Measurements from ENCODE around the gene TECR.
A peak's percentile ranks its signal among the peaks of the same experiment; 100 is the strongest.
"Not testable (repeated sequence)": the region's sequence is repeated elsewhere in the genome, so short reads cannot be mapped to it uniquely, and the experiment has no call there.

The TECR gene, protein sequence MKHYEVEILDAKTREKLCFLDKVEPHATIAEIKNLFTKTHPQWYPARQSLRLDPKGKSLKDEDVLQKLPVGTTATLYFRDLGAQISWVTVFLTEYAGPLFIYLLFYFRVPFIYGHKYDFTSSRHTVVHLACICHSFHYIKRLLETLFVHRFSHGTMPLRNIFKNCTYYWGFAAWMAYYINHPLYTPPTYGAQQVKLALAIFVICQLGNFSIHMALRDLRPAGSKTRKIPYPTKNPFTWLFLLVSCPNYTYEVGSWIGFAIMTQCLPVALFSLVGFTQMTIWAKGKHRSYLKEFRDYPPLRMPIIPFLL

GRCh38 chr19:14529254-14530004 is at the start of gene TECR:
Gene TECR (plus strand): TSS chr19:14529594. CDS start chr19:14529697, 103 bp downstream.
- DNase-seq = peak; percentile 98

DNA sequence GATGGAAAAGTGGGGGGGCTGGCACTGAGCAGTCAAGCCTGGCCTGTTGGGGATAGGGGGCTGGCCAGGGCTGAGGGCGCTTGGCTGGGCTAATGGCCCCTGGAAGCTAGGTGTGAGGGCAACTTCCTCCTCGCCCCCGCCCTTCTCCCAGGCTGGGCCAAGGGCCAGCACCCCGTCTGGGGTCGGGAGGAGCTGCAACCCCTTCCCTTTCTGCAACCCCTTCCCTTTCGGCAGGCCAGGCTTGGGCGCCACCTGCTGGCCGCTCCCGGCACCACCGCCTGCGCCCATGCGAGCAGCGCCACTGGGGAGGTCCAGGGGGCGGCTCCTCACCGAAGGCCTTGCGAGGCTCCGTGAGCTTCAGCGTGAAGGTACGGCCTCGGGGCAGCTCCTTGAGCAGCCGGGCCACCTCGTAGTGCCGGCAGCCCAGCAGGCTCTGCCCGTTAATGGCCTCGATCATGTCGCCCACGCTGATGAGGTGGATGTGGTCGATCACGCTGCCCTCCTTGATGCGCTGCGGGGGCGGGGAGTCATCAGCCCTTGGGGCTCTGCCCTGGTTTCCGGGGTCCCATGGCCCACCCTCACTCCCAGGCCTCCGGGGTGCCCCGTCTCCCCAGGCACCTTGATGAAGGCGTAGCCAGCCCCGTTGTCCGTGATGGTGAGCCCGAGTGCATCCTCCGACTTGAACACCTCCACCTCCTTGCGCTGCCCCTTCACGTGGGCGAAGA is 49.3 kb upstream of the TECR start:
- DNase-seq = no peak

DNA sequence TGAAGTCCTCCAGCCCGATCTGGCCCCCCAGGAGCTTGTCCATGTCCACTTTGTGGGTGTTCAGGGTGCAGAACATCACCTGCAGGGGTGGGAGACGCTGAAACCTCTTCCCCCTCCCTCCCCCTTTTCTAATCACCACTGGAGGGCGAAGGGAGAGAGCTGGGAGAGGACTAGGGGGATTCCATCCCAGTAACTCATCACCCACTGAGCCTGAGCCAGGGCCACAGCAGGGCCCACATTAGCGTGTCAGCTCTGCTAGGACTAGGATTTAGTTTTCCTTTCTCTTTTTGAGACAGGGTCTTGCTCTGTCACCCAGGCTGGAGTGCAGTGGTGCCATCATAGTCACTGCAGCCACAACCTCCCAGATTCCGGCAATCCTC is 48.7 kb upstream of the TECR start:
- DNase-seq = no peak

DNA sequence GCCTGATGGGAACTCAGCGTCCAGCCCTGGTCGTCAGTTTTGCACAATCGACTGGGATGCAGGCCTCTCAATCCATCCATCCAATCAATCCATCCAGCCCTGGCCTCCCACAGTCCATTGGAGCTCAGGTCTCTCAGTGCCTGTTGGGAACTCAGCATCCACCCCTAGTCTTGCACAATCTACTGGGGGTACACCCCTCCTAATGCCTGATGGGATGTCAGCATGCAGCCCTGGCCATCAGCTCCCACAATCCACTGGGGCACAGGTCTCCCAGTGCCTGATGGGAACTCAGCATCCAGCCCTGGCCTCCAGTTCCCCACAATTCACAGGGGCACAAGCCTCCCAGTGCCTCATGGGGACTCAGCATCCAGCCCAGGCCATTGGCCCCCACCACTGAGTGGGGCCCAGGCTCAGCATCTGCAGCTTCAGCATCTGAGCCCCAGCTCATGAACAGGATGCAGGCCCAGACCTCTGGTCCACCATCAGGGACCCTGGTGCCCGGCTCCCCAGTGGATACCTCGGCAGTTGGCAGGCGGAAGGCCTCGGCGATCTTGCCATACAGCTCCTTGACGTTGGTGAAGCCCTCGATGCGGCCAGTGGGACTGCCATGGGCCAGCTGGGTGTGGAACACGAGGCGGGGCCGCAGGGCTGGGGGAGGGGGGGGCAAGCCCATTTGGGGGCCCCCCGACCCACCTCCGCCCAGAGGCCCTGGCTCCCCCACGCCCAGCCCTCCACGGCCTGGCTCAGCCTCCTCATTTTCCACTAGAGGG is 47.0 kb upstream of the TECR start:
- no peak for DNase-seq

DNA sequence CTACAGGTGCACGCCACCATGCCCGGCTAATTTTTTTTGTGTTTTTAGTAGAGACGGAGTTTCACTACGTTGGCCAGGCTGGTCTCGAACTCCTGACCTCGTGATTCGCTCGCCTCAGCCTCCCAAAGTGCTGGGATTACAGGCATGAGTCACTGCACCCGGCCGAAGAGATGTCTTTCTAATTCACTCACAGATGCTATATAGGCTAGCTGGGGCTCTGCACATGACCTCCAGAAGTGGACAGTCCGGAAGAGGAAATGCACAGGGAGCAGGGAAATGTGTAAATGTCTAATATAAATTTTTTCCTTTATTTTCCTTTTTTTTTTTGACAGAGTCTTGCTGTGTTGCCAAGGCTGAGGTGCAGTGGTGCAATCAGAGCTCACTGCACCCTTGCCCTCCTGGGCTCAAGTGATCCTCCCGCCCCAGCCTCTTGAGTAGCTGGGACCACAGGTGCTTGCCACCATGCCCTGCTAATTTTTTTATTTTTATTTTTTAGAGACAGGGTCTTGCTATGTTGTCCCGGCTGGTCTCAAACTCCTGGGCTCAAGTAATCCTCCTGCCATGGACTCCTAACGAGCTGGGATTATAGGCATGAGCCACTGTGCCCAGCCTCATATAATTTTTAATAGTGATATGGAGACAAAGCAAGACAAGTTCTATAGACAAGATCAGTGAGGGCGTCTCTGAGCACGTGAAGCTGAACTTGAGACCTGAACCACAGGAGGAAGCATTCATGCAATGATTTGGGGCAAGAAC is 41.8 kb upstream of the TECR start:
- DNase-seq = no peak

- no peak for DNase-seq
Measured at GRCh38 chr19:14492756-14493337, 36.5 kb upstream of the TECR start.

- no peak for DNase-seq
Measured at GRCh38 chr19:14494411-14494810, 35.0 kb upstream of the TECR start.

DNA sequence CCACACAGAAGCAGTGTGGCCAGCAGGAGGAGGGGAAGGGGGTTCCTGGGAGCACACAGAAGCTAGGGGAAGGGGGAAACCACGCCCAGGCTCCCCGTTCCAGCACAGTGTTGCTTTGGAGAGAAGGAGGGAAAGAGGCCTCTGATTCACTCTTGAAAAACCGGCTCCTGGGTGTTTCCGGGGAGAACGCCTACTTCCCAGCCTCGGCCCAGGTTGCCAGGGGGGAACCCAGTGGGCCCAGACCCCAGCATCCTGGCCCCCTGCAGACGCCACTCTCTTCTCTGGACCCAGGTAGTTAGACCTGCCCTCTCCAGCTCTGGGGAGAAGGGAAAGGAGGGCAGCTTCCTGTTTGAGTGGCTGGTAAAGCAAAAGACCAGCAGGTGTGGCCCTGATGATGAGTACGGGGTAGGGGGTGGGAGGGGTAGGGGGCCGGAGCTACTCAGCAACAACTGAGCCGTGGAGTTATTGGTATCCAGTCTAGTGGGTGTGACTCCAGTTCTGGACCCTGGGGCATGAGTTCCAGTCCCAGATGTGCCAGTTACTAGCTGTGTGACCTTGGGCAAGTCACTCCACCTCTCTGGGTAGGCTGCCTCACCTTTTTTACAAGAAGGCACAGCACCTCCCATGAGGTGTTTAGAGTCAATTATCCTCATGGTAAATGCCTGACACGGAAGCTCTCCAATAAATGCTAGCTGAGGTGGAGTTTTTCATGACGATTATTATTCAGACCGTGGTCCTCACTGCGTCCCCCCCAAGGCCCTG is 34.3 kb upstream of the TECR start:
- DNase-seq = no peak

DNA sequence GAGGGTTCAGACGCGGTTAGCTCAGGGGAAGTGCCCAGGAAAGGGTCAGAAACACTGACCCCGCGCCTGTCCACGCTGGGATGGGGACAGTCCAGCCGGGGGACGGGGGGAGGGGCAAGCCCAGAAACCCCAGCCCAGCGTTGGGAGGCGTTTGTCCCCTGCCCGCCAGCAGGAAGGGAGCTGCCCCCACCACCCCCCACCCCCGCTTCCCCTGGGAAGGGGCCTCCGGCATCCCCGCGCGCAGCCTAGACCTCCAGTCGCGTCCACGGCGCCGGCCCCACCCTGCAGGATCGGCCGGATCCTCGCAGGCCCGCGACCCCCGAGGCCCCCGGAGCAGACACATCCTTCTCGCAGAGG is 33.7 kb upstream of the TECR start:
- no peak for DNase-seq

GRCh38 chr19:14496029-14496833 is 33.2 kb upstream of the TECR start, which contains the start of gene GIPC1:
Gene GIPC1 (minus strand): TSS chr19:14496127. CDS start chr19:14482976, 13,151 bp downstream.
- DNase-seq = peak; percentile 97

DNA sequence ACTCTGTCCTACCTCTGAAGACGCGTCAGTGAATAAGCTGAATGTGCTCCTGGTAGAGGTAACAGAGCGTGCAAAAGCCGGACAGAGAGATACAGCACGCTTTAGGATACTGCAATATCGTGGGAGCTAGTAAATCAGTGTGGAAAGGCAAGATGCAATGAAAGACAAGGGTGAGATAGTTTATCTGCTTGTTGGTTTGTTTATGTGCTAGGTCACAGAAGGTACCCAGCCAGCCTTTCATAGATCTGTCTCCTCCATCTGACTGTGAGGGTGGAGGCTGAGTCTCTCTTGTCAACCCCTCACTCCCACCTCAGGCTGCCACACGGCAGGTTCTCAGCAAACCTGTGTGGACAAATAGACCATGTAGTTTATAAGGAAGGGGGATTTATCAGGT is 32.6 kb upstream of the TECR start:
- DNase-seq = peak; percentile 13

DNA sequence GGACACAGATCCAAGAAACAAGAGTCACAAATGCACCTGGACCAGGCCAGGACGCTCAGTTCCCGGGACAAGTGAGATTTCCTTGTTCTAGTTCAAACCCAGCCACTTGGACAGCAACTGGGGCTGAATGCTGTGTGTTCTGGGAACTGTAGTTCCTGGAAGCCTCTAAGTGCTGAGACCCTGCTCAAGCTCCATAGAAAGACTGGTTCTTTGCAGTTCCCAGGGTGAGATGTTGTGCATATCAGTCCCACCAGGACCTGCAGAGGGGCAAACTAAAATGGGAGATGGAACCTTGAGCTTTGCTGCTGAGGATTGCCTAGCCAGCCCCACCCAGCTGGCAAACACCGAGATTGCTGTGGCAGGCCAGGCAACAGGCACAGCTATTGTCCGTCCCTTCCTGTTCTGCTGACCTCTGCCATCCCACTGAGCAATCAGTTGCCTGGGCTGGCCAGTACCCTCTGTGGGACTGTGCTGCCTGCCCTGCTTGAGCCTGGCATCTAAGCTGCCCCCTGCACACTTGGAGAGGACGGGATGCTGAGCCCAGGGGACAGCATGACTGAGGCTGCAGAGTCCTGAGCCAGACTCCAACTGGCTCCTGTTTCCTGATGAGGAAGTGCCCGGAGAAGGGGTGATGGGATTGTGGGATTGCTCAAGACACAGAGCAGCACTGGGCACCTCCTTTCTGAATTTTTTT is 32.0 kb upstream of the TECR start:
- no peak for DNase-seq

GRCh38 chr19:14502334-14503092 is 26.9 kb upstream of the TECR start:
- DNase-seq = no peak

DNA sequence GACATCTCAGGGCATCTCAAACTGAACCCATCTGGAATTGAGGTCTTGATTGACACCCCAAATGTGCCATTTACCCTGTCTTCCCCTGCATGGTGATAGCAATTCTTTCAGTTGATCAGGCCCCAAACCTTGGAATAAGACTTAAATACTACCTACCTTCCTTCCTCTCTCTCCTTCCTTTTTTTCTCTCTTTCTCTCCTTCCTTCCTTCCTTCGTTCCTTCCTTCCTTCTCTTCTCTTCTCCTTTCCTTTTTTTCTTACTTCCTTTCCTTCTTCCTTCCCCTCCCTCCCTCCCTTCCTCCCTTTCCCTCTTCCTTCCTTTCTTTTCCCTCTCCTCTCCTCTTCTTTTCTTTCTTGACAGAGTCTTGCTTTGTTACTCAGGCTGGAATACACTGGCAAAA is 26.1 kb upstream of the TECR start:
- no peak for DNase-seq

DNA sequence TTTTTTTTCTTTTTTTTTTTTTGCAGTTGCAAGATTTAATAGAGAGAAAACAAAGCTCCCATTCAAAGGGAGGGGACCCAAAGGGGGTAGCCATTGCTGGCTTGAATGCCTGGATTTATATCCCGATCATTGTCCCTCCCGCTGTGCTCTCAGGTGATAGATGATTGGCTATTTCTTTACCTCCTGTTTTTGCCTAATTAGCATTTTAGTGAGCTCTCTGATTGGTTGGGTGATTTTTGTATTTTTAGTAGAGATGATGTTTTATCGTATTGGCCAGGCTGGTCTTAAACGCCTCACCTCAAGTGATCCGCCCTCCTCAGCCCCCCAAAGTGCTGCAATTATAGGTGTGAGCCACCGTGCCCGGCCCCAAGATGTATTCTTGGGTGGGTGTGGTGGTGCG is 24.8 kb upstream of the TECR start:
- not testable (repeated sequence) for DNase-seq

- no peak for DNase-seq
Measured at GRCh38 chr19:14505488-14506239, 23.7 kb upstream of the TECR start.

- no peak for DNase-seq
Measured at GRCh38 chr19:14507704-14508542, 21.5 kb upstream of the TECR start.

All from DMS79 treated with DMSO at 0.1 percent for 48 hours (cell line).